C4-2B (cell line): ENCODE results near the gene ACBD4.

Source experiments
- H3K27ac ChIP-seq: fragments of 450-650 bp; 2 replicates; pipeline ENCODE4 v1.5.1; 2017
- ZFX ChIP-seq: fragments of 450-650 bp; IDR thresholded peaks from 2 replicates; pipeline ENCODE4 v1.6.1; 2017
- TF ChIP-seq, protein P1 (sequence below): fragments of 450-650 bp; conservative IDR thresholded peaks from 2 replicates; pipeline ENCODE4 v1.5.1; 2017; ENCODE audit warnings: mild to moderate bottlenecking

Gene ACBD4, protein sequence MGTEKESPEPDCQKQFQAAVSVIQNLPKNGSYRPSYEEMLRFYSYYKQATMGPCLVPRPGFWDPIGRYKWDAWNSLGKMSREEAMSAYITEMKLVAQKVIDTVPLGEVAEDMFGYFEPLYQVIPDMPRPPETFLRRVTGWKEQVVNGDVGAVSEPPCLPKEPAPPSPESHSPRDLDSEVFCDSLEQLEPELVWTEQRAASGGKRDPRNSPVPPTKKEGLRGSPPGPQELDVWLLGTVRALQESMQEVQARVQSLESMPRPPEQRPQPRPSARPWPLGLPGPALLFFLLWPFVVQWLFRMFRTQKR

DNA sequence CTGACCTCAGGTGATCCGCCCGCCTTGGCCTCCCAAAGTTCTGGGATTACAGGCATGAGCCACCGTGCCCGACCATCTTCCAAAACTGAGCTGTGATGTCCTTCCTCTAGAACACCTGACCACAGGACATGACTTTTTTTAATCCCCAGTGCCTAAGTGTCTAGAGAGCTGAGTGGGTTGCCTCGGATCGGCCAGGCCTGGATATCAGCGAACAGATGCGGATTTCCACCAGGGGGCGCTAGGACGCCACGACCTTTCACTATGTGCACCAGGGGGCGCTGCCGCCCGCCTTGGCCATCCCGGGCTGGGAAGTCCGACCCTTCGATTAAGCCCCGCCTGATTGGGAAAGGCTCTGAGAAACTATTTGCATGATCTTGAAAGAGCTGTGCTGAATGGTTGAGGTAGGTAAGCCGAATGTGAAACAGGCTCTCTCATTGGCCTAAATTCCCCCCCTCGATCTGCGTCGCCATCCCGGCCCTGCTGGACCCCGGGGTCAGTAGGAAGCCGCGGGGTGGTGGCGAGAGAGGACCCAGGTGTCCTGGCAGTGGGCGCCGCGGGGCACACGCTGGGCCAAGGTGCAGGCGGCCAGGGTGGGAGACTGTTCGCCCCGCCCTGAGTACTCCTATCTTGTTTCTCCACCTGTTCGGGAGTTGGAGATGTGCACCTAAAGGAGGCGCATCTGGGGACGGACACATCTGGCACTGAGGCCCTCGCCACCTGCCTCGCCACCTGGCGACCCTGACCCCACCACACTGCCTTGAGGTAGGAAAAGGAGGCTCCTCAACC lies at the start of gene ACBD4:
Gene ACBD4, plus strand, starts transcription at position 496 of the 786 bp plus-strand sequence. CDS start 458 bp downstream, outside the sequence.
- TF ChIP-seq ZFX = no peak
- TF ChIP-seq, protein P1, sequence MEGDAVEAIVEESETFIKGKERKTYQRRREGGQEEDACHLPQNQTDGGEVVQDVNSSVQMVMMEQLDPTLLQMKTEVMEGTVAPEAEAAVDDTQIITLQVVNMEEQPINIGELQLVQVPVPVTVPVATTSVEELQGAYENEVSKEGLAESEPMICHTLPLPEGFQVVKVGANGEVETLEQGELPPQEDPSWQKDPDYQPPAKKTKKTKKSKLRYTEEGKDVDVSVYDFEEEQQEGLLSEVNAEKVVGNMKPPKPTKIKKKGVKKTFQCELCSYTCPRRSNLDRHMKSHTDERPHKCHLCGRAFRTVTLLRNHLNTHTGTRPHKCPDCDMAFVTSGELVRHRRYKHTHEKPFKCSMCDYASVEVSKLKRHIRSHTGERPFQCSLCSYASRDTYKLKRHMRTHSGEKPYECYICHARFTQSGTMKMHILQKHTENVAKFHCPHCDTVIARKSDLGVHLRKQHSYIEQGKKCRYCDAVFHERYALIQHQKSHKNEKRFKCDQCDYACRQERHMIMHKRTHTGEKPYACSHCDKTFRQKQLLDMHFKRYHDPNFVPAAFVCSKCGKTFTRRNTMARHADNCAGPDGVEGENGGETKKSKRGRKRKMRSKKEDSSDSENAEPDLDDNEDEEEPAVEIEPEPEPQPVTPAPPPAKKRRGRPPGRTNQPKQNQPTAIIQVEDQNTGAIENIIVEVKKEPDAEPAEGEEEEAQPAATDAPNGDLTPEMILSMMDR = peak; percentile 100
- H3K27ac ChIP-seq = peak within 1 kb of the TSS; percentile 60

DNA sequence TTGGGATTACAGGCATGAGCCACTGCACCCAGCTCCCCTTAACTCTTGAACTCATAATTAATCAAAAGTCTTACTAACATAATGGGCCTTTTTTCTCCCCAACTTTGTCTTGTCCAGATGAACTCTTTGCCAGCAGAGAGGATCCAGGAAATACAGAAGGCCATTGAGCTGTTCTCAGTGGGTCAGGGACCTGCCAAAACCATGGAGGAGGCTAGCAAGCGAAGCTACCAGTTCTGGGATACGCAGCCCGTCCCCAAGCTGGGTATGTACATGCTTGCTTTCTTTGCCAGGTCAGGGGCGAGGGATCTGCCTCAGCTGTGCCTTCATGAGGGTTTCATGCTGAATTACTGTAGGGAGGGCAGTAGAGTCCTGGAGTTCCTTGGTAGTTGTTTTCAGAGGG lies 49.1 kb upstream of the ACBD4 start:
- H3K27ac ChIP-seq = no peak overlapping the region
- TF ChIP-seq, protein P1 = no peak
- TF ChIP-seq ZFX = no peak

DNA sequence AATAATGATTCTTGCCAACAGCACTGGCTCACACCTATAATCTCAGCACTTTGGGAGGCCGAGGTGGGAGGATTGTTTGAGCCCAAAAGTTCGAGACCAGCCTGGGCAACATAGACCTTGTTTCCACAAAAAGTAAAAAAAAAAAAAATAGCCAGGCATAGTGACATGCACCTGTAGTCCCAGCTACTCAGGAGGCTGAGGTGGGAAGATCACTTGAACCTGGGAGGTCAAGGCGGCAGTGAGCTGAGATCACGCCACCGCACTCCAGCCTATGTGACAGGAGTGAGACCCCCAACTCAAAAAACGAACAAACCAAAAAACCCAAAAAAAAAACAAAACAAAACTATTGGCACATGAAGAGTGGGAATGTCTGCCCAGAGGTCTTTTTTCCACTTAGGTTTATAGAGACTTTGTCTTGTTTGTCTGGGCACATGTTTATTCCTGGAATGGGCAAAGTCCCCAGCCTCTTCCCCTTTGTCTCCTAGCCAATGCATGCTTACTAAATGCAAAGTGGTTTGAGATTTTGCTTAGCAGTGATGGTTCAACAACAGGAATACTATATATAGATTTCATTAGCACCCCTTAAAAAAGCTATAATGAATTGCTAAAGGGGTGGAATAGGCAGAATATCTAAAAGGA lies 48.5 kb upstream of the ACBD4 start:
- H3K27ac ChIP-seq = no peak overlapping the region
- no peak for TF ChIP-seq ZFX
- TF ChIP-seq, protein P1 = no peak

DNA sequence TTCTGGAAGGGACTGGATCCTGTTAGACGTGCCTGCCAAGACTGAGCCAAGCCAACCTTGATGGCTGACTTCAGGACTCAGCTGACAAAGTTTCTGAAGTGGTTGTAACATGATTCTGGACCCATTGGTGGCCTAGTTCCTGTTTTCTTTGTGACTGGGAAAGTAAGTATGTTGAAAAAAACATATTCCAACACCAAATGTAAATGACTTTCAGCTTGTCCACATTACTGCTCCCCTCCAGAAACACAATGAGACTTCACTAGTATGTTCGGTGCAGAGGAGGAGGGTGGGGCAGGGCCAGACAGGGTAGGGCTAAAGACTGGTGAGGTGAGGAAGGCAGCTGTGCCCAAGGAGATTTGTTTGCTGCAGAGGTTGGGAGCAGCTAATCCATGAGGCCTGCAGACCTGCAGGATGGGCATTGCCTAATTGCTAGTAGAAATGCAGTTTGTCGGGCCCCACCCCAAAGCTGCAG lies 47.9 kb upstream of the ACBD4 start:
- no peak overlapping the region for H3K27ac ChIP-seq
- TF ChIP-seq ZFX = no peak
- TF ChIP-seq, protein P1 = no peak

DNA sequence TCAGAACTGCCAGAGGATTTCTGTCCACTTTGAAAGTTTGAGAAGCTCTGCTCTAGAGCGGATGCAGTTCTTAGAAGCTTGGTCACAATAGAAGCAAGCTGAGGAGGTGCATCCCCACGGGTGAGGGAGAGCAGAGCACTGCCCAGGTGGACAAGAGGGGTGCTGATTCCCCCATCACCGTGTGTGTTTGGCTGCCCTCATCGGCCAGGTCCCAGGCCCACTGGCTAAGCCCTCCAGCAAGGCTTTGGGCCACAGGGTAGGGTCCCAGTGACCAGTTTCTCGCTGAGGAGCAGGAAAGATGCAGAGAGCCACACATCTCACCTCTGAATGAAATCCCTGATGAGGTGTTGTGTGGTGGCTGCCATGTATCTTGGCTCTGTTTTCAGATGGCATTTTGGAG lies 47.5 kb upstream of the ACBD4 start:
- no peak overlapping the region for H3K27ac ChIP-seq
- no peak for TF ChIP-seq ZFX
- TF ChIP-seq, protein P1 = no peak

DNA sequence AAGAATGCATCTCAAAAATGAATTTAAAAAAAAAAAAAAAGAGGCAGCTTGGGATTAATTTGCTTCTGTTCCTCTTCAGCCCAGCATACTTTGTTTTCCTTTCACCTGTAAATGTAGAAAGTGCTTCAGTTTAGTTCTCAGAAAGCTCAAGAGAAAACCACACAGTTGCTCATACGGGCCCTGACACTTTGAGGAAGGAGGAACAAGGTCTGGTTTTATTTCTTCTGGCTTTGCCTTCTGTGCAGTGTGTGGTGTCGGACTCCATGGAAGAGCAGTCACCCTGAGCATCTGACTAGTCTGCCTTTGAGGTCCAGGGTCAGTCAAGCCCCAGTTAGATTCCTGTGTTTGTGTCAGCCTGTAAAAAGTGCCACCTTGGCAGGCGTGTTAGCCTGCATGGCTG lies 46.7 kb upstream of the ACBD4 start:
- H3K27ac ChIP-seq = no peak overlapping the region
- TF ChIP-seq, protein P1 = no peak
- TF ChIP-seq ZFX = no peak
